HCT116 (cell line): Measurements from ENCODE around the gene CCDC185. TPM values are rescaled to one million over a fixed set of nuclear protein-coding genes. Genes with fewer than 3 reads are reported as not detected.

Experiments used
- ATAC-seq: fragments of 200-7000 bp; cut with Tn5 transposase; 2 replicates; pipeline ENCODE4 v1.9.1; 2020; ENCODE audit warnings: mild to moderate bottlenecking, moderate library complexity
- BruUV-seq: library from RNA; stranded (reverse); fragments of 400-500 nt; replicated peaks from 2 replicates; lab custom pipeline; 2021; lab: Mats Ljungman, UMichigan
- CTCF ChIA-PET: fragments of 300-600 bp; sonication (Branson Sonifier 250); formaldehyde crosslinking; loops from one replicate; lab custom pipeline; 2021; ENCODE audit warnings: antibody characterized with exemption; lab: Charles Lee
- POLR2A ChIA-PET: fragments of 300-600, 350-600 bp; sonication (Branson Sonifier 250); formaldehyde crosslinking; loops from one replicate; lab custom pipeline; 2021; ENCODE audit warnings: antibody characterized with exemption; lab: Charles Lee
- RAD21 ChIA-PET, 2 experiments: fragments of 300-600 bp; sonication (Branson Sonifier 250); formaldehyde crosslinking; loops; one replicate each; lab custom pipeline; 2023; ENCODE audit warnings: low total read pairs in 2 of 2; ENCODE audit not compliant: uncharacterized antibody in 2 of 2, unreplicated experiment in 2 of 2, low non-redundant PET in 1 of 2; lab: Charles Lee
- DNase-seq: peaks from one replicate; pipeline ENCODE4 v3.0.0-alpha.2; 2010; ENCODE audit warnings: low read depth, low spot score
- H2AFZ ChIP-seq: fragments of 200-600 bp; shearing (Covaris generic), sonication (generic); 2 replicates; pipeline ENCODE4 v1.6.1; 2017; ENCODE audit warnings: low read depth, mixed run types, mixed read lengths, antibody characterized with exemption, low read length; ENCODE audit not compliant: poor library complexity, severe bottlenecking
- H3K27ac ChIP-seq: 2 replicates; pipeline ENCODE4 v1.5.1; 2012; ENCODE audit warnings: low read depth, low read length
- H3K27me3 ChIP-seq: fragments of 200-600 bp; sonication (generic); 2 replicates; pipeline ENCODE4 v1.6.1; 2016; ENCODE audit warnings: mixed run types, low read length, mixed read lengths; ENCODE audit not compliant: insufficient read depth
- H3K36me3 ChIP-seq, 2 experiments: fragments of 200-500 bp in 1 of 2; fragments of 200-600 bp in 1 of 2; sonication (Bioruptor generic) in 1 of 2; sonication (generic) in 1 of 2; 2 replicates each; pipeline versions ENCODE4 v1.5.1 to v1.6.1; 2014 to 2016; ENCODE audit warnings: low read length in 2 of 2, inconsistent platforms in 1 of 2, mixed read lengths in 1 of 2, mixed run types in 1 of 2; ENCODE audit not compliant: insufficient read depth in 2 of 2, control insufficient read depth in 1 of 2
- H3K4me1 ChIP-seq, 2 experiments: fragments of 200-600 bp in 1 of 2; sonication (generic) in 1 of 2; 2 replicates each; pipeline versions ENCODE4 v1.5.1 to v1.6.1; 2012 to 2017; ENCODE audit warnings: low read length in 2 of 2, inconsistent platforms in 1 of 2, mild to moderate bottlenecking in 1 of 2, mixed read lengths in 1 of 2, mixed run types in 1 of 2, moderate library complexity in 1 of 2; ENCODE audit not compliant: insufficient read depth in 2 of 2, control insufficient read depth in 1 of 2
- H3K4me2 ChIP-seq: fragments of 200-600 bp; sonication (generic); 2 replicates; pipeline ENCODE4 v1.6.1; 2017; ENCODE audit warnings: mixed run types, low read length, mixed read lengths
- H3K4me3 ChIP-seq, 2 experiments: fragments of 200-600 bp in 1 of 2; sonication (generic) in 1 of 2; replicated peaks in 1 of 2; 2 replicates each; pipeline ENCODE4 v1.5.1; 2011 to 2016; ENCODE audit warnings: low read length in 2 of 2, control low read depth in 1 of 2, low read depth in 1 of 2, mild to moderate bottlenecking in 1 of 2, mixed read lengths in 1 of 2, mixed run types in 1 of 2
- H3K79me2 ChIP-seq: fragments of 200-600 bp; sonication (generic); 2 replicates; pipeline ENCODE4 v1.6.1; 2017; ENCODE audit warnings: mild to moderate bottlenecking, mixed run types, low read length, moderate library complexity, mixed read lengths; ENCODE audit not compliant: insufficient read depth
- H3K9ac ChIP-seq: fragments of 200-600 bp; sonication (generic); 2 replicates; pipeline ENCODE4 v1.6.1; 2016; ENCODE audit warnings: low read length, mixed read lengths
- H3K9me2 ChIP-seq: fragments of 200-600 bp; sonication (generic), shearing (Covaris generic); 2 replicates; pipeline ENCODE4 v1.6.1; 2017; ENCODE audit warnings: mixed run types, mild to moderate bottlenecking, moderate library complexity; ENCODE audit not compliant: insufficient read depth
- H3K9me3 ChIP-seq, 2 experiments: fragments of 200-500 bp in 1 of 2; fragments of 200-600 bp in 1 of 2; sonication (Bioruptor generic) in 1 of 2; sonication (generic) in 1 of 2; 2 replicates each; pipeline ENCODE4 v1.6.1; 2014 to 2017; ENCODE audit warnings: low read length in 2 of 2, mixed read lengths in 2 of 2, inconsistent platforms in 1 of 2, low read depth in 1 of 2, mild to moderate bottlenecking in 1 of 2, mixed run types in 1 of 2, moderate library complexity in 1 of 2; ENCODE audit not compliant: control insufficient read depth in 1 of 2, insufficient read depth in 1 of 2
- H4K20me1 ChIP-seq: fragments of 200-600 bp; sonication (generic), shearing (Covaris generic); 2 replicates; pipeline ENCODE4 v1.6.1; 2017; ENCODE audit warnings: mixed run types, mild to moderate bottlenecking, moderate library complexity; ENCODE audit not compliant: insufficient read depth
- CBX3 ChIP-seq: IDR thresholded peaks from 2 replicates; pipeline ENCODE4 v1.6.1; 2012; ENCODE audit warnings: low read depth
- CTCF ChIP-seq, 3 experiments: fragments of 200-600 bp in 1 of 3; sonication (generic) in 1 of 3; IDR thresholded peaks in 2 of 3; conservative IDR thresholded peaks in 1 of 3; 2 replicates each; pipeline ENCODE4 v1.5.1; 2012 to 2017; ENCODE audit warnings: low read depth in 2 of 3, low read length in 2 of 3, antibody characterized with exemption in 1 of 3, borderline replicate concordance in 1 of 3, control low read depth in 1 of 3, mild to moderate bottlenecking in 1 of 3, mixed read lengths in 1 of 3, mixed run types in 1 of 3, moderate library complexity in 1 of 3; ENCODE audit not compliant: insufficient read depth in 1 of 3
- EGR1 ChIP-seq: IDR thresholded peaks from 2 replicates; pipeline ENCODE4 v1.6.1; 2012; ENCODE audit warnings: low read depth
- EZH2phosphoT487 ChIP-seq: fragments of 200-600 bp; IDR thresholded peaks from 2 replicates; pipeline ENCODE4 v1.6.1; 2018; ENCODE audit warnings: antibody characterized with exemption, borderline replicate concordance
- JUND ChIP-seq: IDR thresholded peaks from 2 replicates; pipeline ENCODE4 v1.6.1; 2012
- POLR2A ChIP-seq: IDR thresholded peaks from 2 replicates; pipeline ENCODE4 v1.7.0; 2011; ENCODE audit warnings: borderline replicate concordance; ENCODE audit not compliant: insufficient read depth, insufficient read length; ENCODE audit errors: extremely low read depth
- POLR2AphosphoS5 ChIP-seq: IDR thresholded peaks from 2 replicates; pipeline ENCODE4 v1.6.1; 2011; ENCODE audit warnings: mild to moderate bottlenecking, low read depth, low read length, moderate library complexity
- RAD21 ChIP-seq: IDR thresholded peaks from 2 replicates; pipeline ENCODE4 v1.6.1; 2012; ENCODE audit warnings: low read depth, mild to moderate bottlenecking
- SRF ChIP-seq: IDR thresholded peaks from 2 replicates; pipeline ENCODE4 v1.6.1; 2012; ENCODE audit warnings: low read depth
- TCF7L2 ChIP-seq: IDR thresholded peaks from 2 replicates; pipeline ENCODE4 v1.7.0; 2011; ENCODE audit warnings: borderline replicate concordance, inconsistent platforms; ENCODE audit not compliant: insufficient read depth, insufficient read length; ENCODE audit errors: extremely low read depth
- ZNF274 ChIP-seq: fragments of 200-500 bp; sonication (Bioruptor generic); IDR thresholded peaks from 2 replicates; pipeline ENCODE4 v1.6.1; 2014; ENCODE audit warnings: mild to moderate bottlenecking, low read depth, low read length, inconsistent platforms
- intact Hi-C: fragments of 100-400 bp; cut with micrococcal nuclease; formaldehyde crosslinking; loops from 2 replicates; pipeline ENCODE4 v1.10.0; 2022
- total RNA-seq: library from RNA; stranded (reverse); gene quantifications from one replicate; pipeline ENCODE4 v1.2.1, GENCODE V29; 2021; ENCODE audit not compliant: unreplicated experiment
- TF ChIP-seq, protein P1 (sequence below): IDR thresholded peaks from 2 replicates; pipeline ENCODE4 v1.6.1; 2011; ENCODE audit warnings: mild to moderate bottlenecking, low read length, moderate library complexity; ENCODE audit not compliant: insufficient replicate concordance; ENCODE audit errors: extremely low read depth

CCDC185 gene
- total RNA-seq, 1 experiment from 2014 or later, result not detected

GRCh38 chr1:223419561-223419960 lies 26.3 kb downstream of the CCDC185 start:
- Histone ChIP-seq H3K4me2 (no peak overlapping the region), H3K27ac (no peak overlapping the region), H3K27me3 (no peaks in the 10 kb centered on the region), H3K79me2 (no peaks in the 10 kb centered on the region), H4K20me1 (no peaks in the 10 kb centered on the region), H3K9me3 (no peaks in the 10 kb centered on the region), H3K36me3 (no peaks in the 10 kb centered on the region), H2AFZ (no peak overlapping the region), H3K9ac (no peak overlapping the region), H3K4me3 (no peak overlapping the region), H3K4me1 (peaks cover 3 to 13% of the 10 kb centered on the region in 2 experiments; a peak in 2 of 4 replicates), H3K9me2 (no peaks in the 10 kb centered on the region)
- ATAC-seq (no peak), DNase-seq (no peak)
- POLR2A ChIA-PET, result no interaction called here
- intact Hi-C loops, result no loop called here
- no peak for TF ChIP-seq ZNF274
- no peak for TF ChIP-seq EGR1
- TF ChIP-seq JUND, result no peak
- TF ChIP-seq POLR2AphosphoS5, result no peak
- TF ChIP-seq, protein P1, sequence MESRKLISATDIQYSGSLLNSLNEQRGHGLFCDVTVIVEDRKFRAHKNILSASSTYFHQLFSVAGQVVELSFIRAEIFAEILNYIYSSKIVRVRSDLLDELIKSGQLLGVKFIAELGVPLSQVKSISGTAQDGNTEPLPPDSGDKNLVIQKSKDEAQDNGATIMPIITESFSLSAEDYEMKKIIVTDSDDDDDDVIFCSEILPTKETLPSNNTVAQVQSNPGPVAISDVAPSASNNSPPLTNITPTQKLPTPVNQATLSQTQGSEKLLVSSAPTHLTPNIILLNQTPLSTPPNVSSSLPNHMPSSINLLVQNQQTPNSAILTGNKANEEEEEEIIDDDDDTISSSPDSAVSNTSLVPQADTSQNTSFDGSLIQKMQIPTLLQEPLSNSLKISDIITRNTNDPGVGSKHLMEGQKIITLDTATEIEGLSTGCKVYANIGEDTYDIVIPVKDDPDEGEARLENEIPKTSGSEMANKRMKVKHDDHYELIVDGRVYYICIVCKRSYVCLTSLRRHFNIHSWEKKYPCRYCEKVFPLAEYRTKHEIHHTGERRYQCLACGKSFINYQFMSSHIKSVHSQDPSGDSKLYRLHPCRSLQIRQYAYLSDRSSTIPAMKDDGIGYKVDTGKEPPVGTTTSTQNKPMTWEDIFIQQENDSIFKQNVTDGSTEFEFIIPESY, result no peak
- TF ChIP-seq TCF7L2, result no peak
- no peak for TF ChIP-seq CBX3
- no peak for TF ChIP-seq EZH2phosphoT487
- TF ChIP-seq RAD21, result no peak
- no peak for TF ChIP-seq CTCF (IDR thresholded peaks at IDR 0.05 in 2 of 3, conservative IDR thresholded peaks at IDR 0.05 in 1 of 3; ENCODE audit: borderline replicate concordance in 1 of 3, insufficient read depth in 1 of 3, low read depth in 2 of 3, low read length in 2 of 3)
- no peak for TF ChIP-seq SRF
- TF ChIP-seq POLR2A, result no peak
- RAD21 ChIA-PET, result no interaction called here
- BruUV-seq, result no TSS peak
- CTCF ChIA-PET, result no interaction called here
